SU-DHL-6 (cell line): ENCODE data around the gene MIEF1.

ENCODE experiments used
- H2AFZ ChIP-seq: fragments of 200-600 bp; sonication (generic); 2 replicates; pipeline ENCODE4 v1.6.1; 2014; ENCODE audit warnings: low read depth, mild to moderate bottlenecking, moderate library complexity, mixed read lengths, antibody characterized with exemption, low read length; ENCODE audit not compliant: severe bottlenecking
- H3F3A ChIP-seq: fragments of 200-600 bp; shearing (Covaris generic); 2 replicates; pipeline ENCODE4 v1.6.0; 2016; ENCODE audit warnings: antibody characterized with exemption, mild to moderate bottlenecking; ENCODE audit not compliant: insufficient read depth
- H3K27ac ChIP-seq: fragments of 200-600 bp; sonication (generic); 2 replicates; pipeline ENCODE4 v1.5.1; 2016; ENCODE audit warnings: low read depth, mild to moderate bottlenecking, low read length, moderate library complexity, mixed read lengths
- H3K27me3 ChIP-seq: fragments of 200-600 bp; sonication (generic), shearing (Covaris generic); 2 replicates; pipeline ENCODE4 v1.6.0; 2014; ENCODE audit warnings: mild to moderate bottlenecking, low read length
- H3K36me3 ChIP-seq: fragments of 200-600 bp; sonication (generic); 2 replicates; pipeline ENCODE4 v1.6.1; 2014; ENCODE audit warnings: mild to moderate bottlenecking, low read length, mixed read lengths
- H3K4me2 ChIP-seq: fragments of 300-600, 200-600 bp; shearing (Covaris generic), sonication (generic); 2 replicates; pipeline ENCODE4 v1.6.0; 2014; ENCODE audit warnings: low read length, low read depth, mild to moderate bottlenecking; ENCODE audit not compliant: poor library complexity, severe bottlenecking
- H3K4me3 ChIP-seq: fragments of 200-600 bp; sonication (generic); 2 replicates; pipeline ENCODE4 v1.5.1; 2014; ENCODE audit warnings: antibody characterized with exemption, low read length, mild to moderate bottlenecking, mixed read lengths; ENCODE audit not compliant: insufficient read depth, poor library complexity, severe bottlenecking
- H3K79me2 ChIP-seq: fragments of 200-600 bp; sonication (generic); 2 replicates; pipeline ENCODE4 v1.6.1; 2014; ENCODE audit warnings: mild to moderate bottlenecking, low read length, moderate library complexity; ENCODE audit not compliant: insufficient read depth
- H3K9ac ChIP-seq: fragments of 200-600 bp; sonication (generic); 2 replicates; pipeline ENCODE4 v1.7.0; 2014; ENCODE audit warnings: mild to moderate bottlenecking, low read length
- H3K9me2 ChIP-seq: fragments of 200-600 bp; sonication (generic); replicated peaks from 2 replicates; pipeline ENCODE4 v1.6.1; 2014; ENCODE audit warnings: low read length; ENCODE audit not compliant: insufficient read depth
- H3K9me3 ChIP-seq: fragments of 200-600 bp; sonication (generic); 2 replicates; pipeline ENCODE4 v1.6.1; 2014; ENCODE audit warnings: low read length, mixed read lengths; ENCODE audit not compliant: insufficient read depth
- H4K20me1 ChIP-seq: fragments of 200-600 bp; sonication (generic); 2 replicates; pipeline ENCODE4 v1.6.1; 2014; ENCODE audit warnings: low read depth, mild to moderate bottlenecking, antibody characterized with exemption, low read length, moderate library complexity, mixed read lengths
- EZH2phosphoT487 ChIP-seq: fragments of 200-600 bp; sonication (generic), shearing (Covaris generic); conservative IDR thresholded peaks from 2 replicates; pipeline ENCODE4 v1.6.1; 2018; ENCODE audit warnings: mild to moderate bottlenecking, antibody characterized with exemption, low read length, moderate library complexity, mixed read lengths
- TF ChIP-seq, protein P1 (sequence below): fragments of 200-600 bp; sonication (generic); IDR thresholded peaks from one replicate; pipeline ENCODE4 v1.5.1; 2017; ENCODE audit warnings: antibody characterized with exemption, mild to moderate bottlenecking, low read length, moderate library complexity; ENCODE audit not compliant: insufficient read depth, poor library complexity, severe bottlenecking

MIEF1 gene

GRCh38 chr22:39559456-39560105 is 57.5 kb downstream of the MIEF1 start:
- Histone ChIP-seq H3K4me3 (no peak overlapping the region), H3K79me2 (no peaks in the 10 kb centered on the region), H2AFZ (no peak overlapping the region), H4K20me1 (no peaks in the 10 kb centered on the region), H3K9ac (no peak overlapping the region), H3K9me3 (peaks cover 8% of the 10 kb centered on the region; the same call in 1 of the 2 replicates), H3K4me2 (no peak overlapping the region), H3K27me3 (no peaks in the 10 kb centered on the region), H3K36me3 (no peaks in the 10 kb centered on the region), H3F3A (no peaks in the 10 kb centered on the region), H3K9me2 (no peaks in the 10 kb centered on the region), H3K27ac (no peak overlapping the region)
- TF ChIP-seq, protein P1, sequence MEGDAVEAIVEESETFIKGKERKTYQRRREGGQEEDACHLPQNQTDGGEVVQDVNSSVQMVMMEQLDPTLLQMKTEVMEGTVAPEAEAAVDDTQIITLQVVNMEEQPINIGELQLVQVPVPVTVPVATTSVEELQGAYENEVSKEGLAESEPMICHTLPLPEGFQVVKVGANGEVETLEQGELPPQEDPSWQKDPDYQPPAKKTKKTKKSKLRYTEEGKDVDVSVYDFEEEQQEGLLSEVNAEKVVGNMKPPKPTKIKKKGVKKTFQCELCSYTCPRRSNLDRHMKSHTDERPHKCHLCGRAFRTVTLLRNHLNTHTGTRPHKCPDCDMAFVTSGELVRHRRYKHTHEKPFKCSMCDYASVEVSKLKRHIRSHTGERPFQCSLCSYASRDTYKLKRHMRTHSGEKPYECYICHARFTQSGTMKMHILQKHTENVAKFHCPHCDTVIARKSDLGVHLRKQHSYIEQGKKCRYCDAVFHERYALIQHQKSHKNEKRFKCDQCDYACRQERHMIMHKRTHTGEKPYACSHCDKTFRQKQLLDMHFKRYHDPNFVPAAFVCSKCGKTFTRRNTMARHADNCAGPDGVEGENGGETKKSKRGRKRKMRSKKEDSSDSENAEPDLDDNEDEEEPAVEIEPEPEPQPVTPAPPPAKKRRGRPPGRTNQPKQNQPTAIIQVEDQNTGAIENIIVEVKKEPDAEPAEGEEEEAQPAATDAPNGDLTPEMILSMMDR = peak; percentile 49
- no peak for TF ChIP-seq EZH2phosphoT487

GRCh38 chr22:39560127-39560526 is 58.0 kb downstream of the MIEF1 start:
- no peaks in the 10 kb centered on the region for H3F3A ChIP-seq
- no peaks in the 10 kb centered on the region for H3K9me2 ChIP-seq
- no peak overlapping the region for H3K9ac ChIP-seq
- H3K4me2 ChIP-seq = no peak overlapping the region
- H4K20me1 ChIP-seq = no peaks in the 10 kb centered on the region
- TF ChIP-seq, protein P1 = no peak
- no peak for TF ChIP-seq EZH2phosphoT487
- H3K79me2 ChIP-seq = no peaks in the 10 kb centered on the region
- no peaks in the 10 kb centered on the region for H3K27me3 ChIP-seq
- H3K36me3 ChIP-seq = no peaks in the 10 kb centered on the region
- H3K9me3 ChIP-seq = peaks cover 8% of the 10 kb centered on the region; the same call in 1 of the 2 replicates
- H3K4me3 ChIP-seq = no peak overlapping the region
- H3K27ac ChIP-seq = no peak overlapping the region
- no peak overlapping the region for H2AFZ ChIP-seq

DNA sequence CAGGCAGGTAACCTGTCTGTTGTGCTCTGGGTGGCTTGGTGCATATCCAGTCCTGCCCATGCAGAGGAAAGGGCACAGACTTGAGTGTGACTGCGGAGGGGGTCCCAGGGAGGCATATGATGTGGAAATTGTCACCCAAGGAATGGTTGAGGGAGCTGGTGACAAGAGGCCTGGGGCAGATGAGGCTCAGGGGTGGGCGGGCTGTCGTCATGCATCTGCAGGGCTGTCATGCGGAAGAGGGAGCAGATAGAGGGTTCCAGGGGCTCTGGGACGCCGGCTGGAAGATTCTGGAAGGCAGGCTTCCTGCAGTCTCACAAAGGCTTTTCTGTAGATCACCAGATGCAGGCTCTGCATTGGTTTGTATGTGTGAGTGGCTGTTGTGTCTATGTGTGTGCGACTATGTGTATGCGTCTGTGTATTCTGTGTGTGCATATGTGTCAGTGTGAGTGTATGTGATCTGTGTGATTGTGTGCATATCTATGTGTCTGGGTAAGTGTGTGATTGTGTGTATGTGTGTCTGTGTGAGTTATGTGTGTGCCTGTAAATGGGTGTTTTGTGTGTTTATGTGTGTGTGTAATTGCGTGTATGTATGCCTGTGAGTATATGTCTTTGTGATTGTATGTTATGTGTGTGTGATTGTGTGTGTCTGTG is 60.9 kb downstream of the MIEF1 start:
- H3K79me2 ChIP-seq = no peaks in the 10 kb centered on the region
- H3F3A ChIP-seq = no peaks in the 10 kb centered on the region
- H3K9me3 ChIP-seq = peaks cover 14% of the 10 kb centered on the region; the same call in 1 of the 2 replicates
- no peak overlapping the region for H3K4me3 ChIP-seq
- TF ChIP-seq, protein P1 = no peak
- TF ChIP-seq EZH2phosphoT487 = no peak
- no peaks in the 10 kb centered on the region for H3K36me3 ChIP-seq
- no peak overlapping the region for H3K9ac ChIP-seq
- H3K9me2 ChIP-seq = no peaks in the 10 kb centered on the region
- no peak overlapping the region for H2AFZ ChIP-seq
- no peak overlapping the region for H3K4me2 ChIP-seq
- no peaks in the 10 kb centered on the region for H3K27me3 ChIP-seq
- H4K20me1 ChIP-seq = no peaks in the 10 kb centered on the region
- no peak overlapping the region for H3K27ac ChIP-seq
